ENCODE data around the gene REEP5. TPM values are rescaled to one million over a fixed set of nuclear protein-coding genes. Genes with fewer than 3 reads are reported as not detected.

Gene REEP5
- total and polyA plus RNA-seq, 8 donors: 33.0 to 84.7 (median 70.7) TPM

GRCh38 chr5:112846556-112846955 lies 75.5 kb downstream of the REEP5 start:
- 87 to 92% methylated on average over 5 of the region's 5 CpGs for WGBS, 2 donors
- DNase-seq (no peak), ATAC-seq (no peak), FAIRE-seq (no peak)
- H3K27me3 ChIP-seq: no peaks in the 10 kb centered on the region
- no peak for TF ChIP-seq CTCF (IDR thresholded peaks at IDR 0.05)
- no peaks in the 10 kb centered on the region for H3K36me3 ChIP-seq
- no peaks in the 10 kb centered on the region for H3K9me3 ChIP-seq
- no peak overlapping the region for H3K4me3 ChIP-seq
- peaks cover 4 to 10% (median 6%) of the 10 kb centered on the region in 3 donors for H3K4me1 ChIP-seq
- intact Hi-C loops (cut with DNase I): no loop called here
- H3K27ac ChIP-seq: no peak overlapping the region

- Histone ChIP-seq H3K4me3 (no peak overlapping the region), H3K27me3 (no peaks in the 10 kb centered on the region), H3K36me3 (no peaks in the 10 kb centered on the region), H3K9me3 (no peaks in the 10 kb centered on the region), H3K4me1 (peaks cover 4 to 10% (median 6%) of the 10 kb centered on the region in 3 donors), H3K27ac (no peak overlapping the region)
- FAIRE-seq (no peak), ATAC-seq (no peak), DNase-seq (no peak)
- 24 to 38% methylated on average over 1 of the region's 1 CpG for WGBS, 2 donors
- intact Hi-C loops (cut with DNase I): no loop called here
- no peak for TF ChIP-seq CTCF (IDR thresholded peaks at IDR 0.05)
Observed at GRCh38 chr5:112844489-112844888, 77.5 kb downstream of the REEP5 start.

GRCh38 chr5:112833971-112834370 lies 88.1 kb downstream of the REEP5 start:
- ATAC-seq (no peak), DNase-seq (no peak), FAIRE-seq (no peak)
- peaks cover 0 to 23% (median 0%) of the 10 kb centered on the region in 3 donors for H3K36me3 ChIP-seq
- no peaks in the 10 kb centered on the region for H3K9me3 ChIP-seq
- H3K4me1 ChIP-seq: no peaks in the 10 kb centered on the region
- no peak for TF ChIP-seq CTCF (IDR thresholded peaks at IDR 0.05)
- intact Hi-C loops (cut with DNase I): no loop called here
- H3K27me3 ChIP-seq: no peaks in the 10 kb centered on the region
- WGBS, 2 donors: 97% methylated on average over 13 of the region's 13 CpGs
- H3K4me3 ChIP-seq: no peak overlapping the region
- H3K27ac ChIP-seq: no peak overlapping the region

GRCh38 chr5:112830378-112830777 lies 91.6 kb downstream of the REEP5 start:
- no peak for FAIRE-seq
- no peak for ATAC-seq
- TF ChIP-seq CTCF (IDR thresholded peaks at IDR 0.05): no peak
- DNase-seq: no peak
- no peaks in the 10 kb centered on the region for H3K9me3 ChIP-seq
- H3K27ac ChIP-seq: no peak overlapping the region
- intact Hi-C loops (cut with DNase I): no loop called here
- peaks cover 0 to 14% (median 0%) of the 10 kb centered on the region in 3 donors for H3K36me3 ChIP-seq
- no peaks in the 10 kb centered on the region for H3K4me1 ChIP-seq
- WGBS, 2 donors: 81% methylated on average over 2 of the region's 2 CpGs
- no peaks in the 10 kb centered on the region for H3K27me3 ChIP-seq
- no peak overlapping the region for H3K4me3 ChIP-seq

Other genes starting within 250 kb of the REEP5 start
- 10 to 100 TPM; 11.7 to 24.0 (median 16.5) TPM for gene APC, start 184.3 kb downstream of the REEP5 start, total RNA-seq
- gene APC, start 184.3 kb downstream of the REEP5 start, polyA plus RNA-seq: 1 to 10 TPM; 4.2 to 4.3 TPM
- 10 to 100 TPM; 12.4 to 26.6 (median 21.5) TPM for gene SRP19, start 60.9 kb downstream of the REEP5 start, total RNA-seq
- gene SRP19, start 60.9 kb downstream of the REEP5 start, polyA plus RNA-seq: 10 to 100 TPM; 70.3 to 72.4 TPM
- 10 to 100 TPM in 5 of 6 donors, 1 to 10 TPM in 1; 9.6 to 28.3 (median 14.4) TPM for gene DCP2, start 54.6 kb upstream of the REEP5 start, total RNA-seq
- gene DCP2, start 54.6 kb upstream of the REEP5 start, polyA plus RNA-seq: 1 to 10 TPM; 2.7 to 4.8 TPM